IMR-90 (cell line): ENCODE measurements around the gene TRIO. TPM values are rescaled to one million over a fixed set of nuclear protein-coding genes. Genes with fewer than 3 reads are reported as not detected.

ENCODE experiments used
- ATAC-seq: fragments of 200-7000 bp; cut with Tn5 transposase; 2 replicates; pipeline ENCODE4 v1.9.1; 2020; ENCODE audit warnings: low read depth, mild to moderate bottlenecking, moderate library complexity
- BruUV-seq: library from RNA; stranded (reverse); fragments of 400-500 nt; replicated peaks from 2 replicates; lab custom pipeline; 2021; lab: Mats Ljungman, UMichigan
- CTCF ChIA-PET: fragments of 300-600 bp; formaldehyde crosslinking; extraction: SDS; loops from one replicate; lab custom pipeline; 2021; ENCODE audit warnings: antibody characterized with exemption; lab: Yijun Ruan, JAX
- POLR2A ChIA-PET: fragments of 300-600 bp; sonication (Branson Sonifier 250); formaldehyde crosslinking; loops from one replicate; lab custom pipeline; 2022; ENCODE audit warnings: antibody characterized with exemption; ENCODE audit not compliant: unreplicated experiment; lab: Charles Lee
- DNase-seq: peaks from one replicate; pipeline ENCODE4 v3.0.0; 2013
- H2AFZ ChIP-seq: replicated peaks from 2 replicates; pipeline ENCODE3; 2013; ENCODE audit warnings: low read length, mild to moderate bottlenecking; ENCODE audit not compliant: poor library complexity
- H2AK5ac ChIP-seq: 2 replicates; pipeline ENCODE4 v1.6.1; 2013; ENCODE audit warnings: low read depth, low read length, inconsistent platforms
- H2AK9ac ChIP-seq: replicated peaks from 2 replicates; pipeline ENCODE3; 2013; ENCODE audit warnings: mild to moderate bottlenecking, low read depth, low read length, moderate library complexity; ENCODE audit not compliant: poor library complexity
- H2BK120ac ChIP-seq: 2 replicates; pipeline ENCODE4 v1.6.1; 2013; ENCODE audit warnings: low read depth, low read length, inconsistent platforms
- H2BK15ac ChIP-seq: 3 replicates; pipeline ENCODE4 v1.6.1; 2013; ENCODE audit warnings: low read depth, low read length, inconsistent platforms
- H2BK20ac ChIP-seq: 2 replicates; pipeline ENCODE4 v1.6.1; 2013; ENCODE audit warnings: low read depth, mild to moderate bottlenecking, inconsistent platforms, low read length, moderate library complexity
- H2BK5ac ChIP-seq: 2 replicates; pipeline ENCODE4 v1.6.1; 2013; ENCODE audit warnings: mild to moderate bottlenecking, low read depth, low read length, inconsistent platforms; ENCODE audit not compliant: poor library complexity, severe bottlenecking
- H3K14ac ChIP-seq: replicated peaks from 2 replicates; pipeline ENCODE4 v1.6.1; 2013; ENCODE audit warnings: low read depth, low read length, inconsistent platforms
- H3K18ac ChIP-seq: 2 replicates; pipeline ENCODE4 v1.6.1; 2013; ENCODE audit warnings: low read depth, low read length, control low read depth
- H3K23ac ChIP-seq: 2 replicates; pipeline ENCODE4 v1.6.1; 2013; ENCODE audit warnings: low read depth, low read length, inconsistent platforms
- H3K27ac ChIP-seq: 2 replicates; pipeline ENCODE4 v1.5.1; 2013; ENCODE audit warnings: mild to moderate bottlenecking, control low read depth, low read length; ENCODE audit not compliant: insufficient read depth
- H3K27me3 ChIP-seq: 2 replicates; pipeline ENCODE4 v1.6.1; 2013; ENCODE audit warnings: low read length; ENCODE audit not compliant: control insufficient read depth, insufficient read depth
- H3K36me3 ChIP-seq: 2 replicates; pipeline ENCODE4 v1.6.1; 2013; ENCODE audit warnings: low read length, mixed read lengths; ENCODE audit not compliant: control insufficient read depth, insufficient read depth
- H3K4ac ChIP-seq: 2 replicates; pipeline ENCODE4 v1.6.1; 2013; ENCODE audit warnings: low read depth, low read length, inconsistent platforms
- H3K4me1 ChIP-seq: 2 replicates; pipeline ENCODE4 v1.6.1; 2013; ENCODE audit warnings: low read length, mixed read lengths; ENCODE audit not compliant: control insufficient read depth, insufficient read depth
- H3K4me2 ChIP-seq: 2 replicates; pipeline ENCODE4 v1.6.1; 2013; ENCODE audit warnings: low read depth, mild to moderate bottlenecking, control low read depth, low read length, moderate library complexity
- H3K4me3 ChIP-seq: 2 replicates; pipeline ENCODE4 v1.5.1; 2013; ENCODE audit warnings: low read depth, mild to moderate bottlenecking, control low read depth, low read length, moderate library complexity; ENCODE audit not compliant: insufficient read depth
- H3K56ac ChIP-seq: 2 replicates; pipeline ENCODE4 v1.6.1; 2013; ENCODE audit warnings: low read length, inconsistent platforms; ENCODE audit not compliant: insufficient read depth; ENCODE audit errors: extremely low read depth
- H3K79me1 ChIP-seq, 2 experiments: 2 replicates each; pipeline ENCODE4 v1.6.1; 2013; ENCODE audit warnings: low read length in 2 of 2, inconsistent platforms in 1 of 2, low read depth in 1 of 2
- H3K9ac ChIP-seq: 2 replicates; pipeline ENCODE4 v1.6.1; 2013; ENCODE audit warnings: low read depth, low read length, control low read depth
- H3K9me1 ChIP-seq: 2 replicates; pipeline ENCODE4 v1.6.1; 2013; ENCODE audit warnings: low read length, inconsistent platforms; ENCODE audit not compliant: insufficient read depth
- H3K9me3 ChIP-seq: 2 replicates; pipeline ENCODE4 v1.6.1; 2013; ENCODE audit warnings: low read length; ENCODE audit not compliant: control insufficient read depth, insufficient read depth
- H4K20me1 ChIP-seq: 2 replicates; pipeline ENCODE4 v1.6.1; 2013; ENCODE audit warnings: low read length, inconsistent platforms; ENCODE audit not compliant: insufficient read depth
- H4K5ac ChIP-seq: 2 replicates; pipeline ENCODE4 v1.6.1; 2013; ENCODE audit warnings: mild to moderate bottlenecking, low read depth, low read length, control low read depth
- H4K8ac ChIP-seq, 2 experiments: 2 replicates each; pipeline ENCODE4 v1.6.1; 2013; ENCODE audit warnings: low read depth in 2 of 2, low read length in 2 of 2, control low read depth in 1 of 2, inconsistent platforms in 1 of 2
- H4K91ac ChIP-seq: 2 replicates; pipeline ENCODE4 v1.6.1; 2013; ENCODE audit warnings: low read depth, low read length, inconsistent platforms; ENCODE audit not compliant: insufficient read depth
- BHLHE40 ChIP-seq: fragments of 150-350 bp; IDR thresholded peaks from 2 replicates; pipeline ENCODE4 v1.6.1; 2016; ENCODE audit warnings: mild to moderate bottlenecking, low read depth, low read length
- CEBPB ChIP-seq: IDR thresholded peaks from 2 replicates; pipeline ENCODE4 v1.6.1; 2012; ENCODE audit warnings: low read depth, low read length, improper control_type of control experiment
- CHD1 ChIP-seq: IDR thresholded peaks from 2 replicates; pipeline ENCODE4 v1.6.1; 2012; ENCODE audit warnings: low read depth, low read length, improper control_type of control experiment
- MAFK ChIP-seq: IDR thresholded peaks from 2 replicates; pipeline ENCODE4 v1.6.1; 2012; ENCODE audit warnings: low read depth, low read length, improper control_type of control experiment
- MAZ ChIP-seq: IDR thresholded peaks from 2 replicates; pipeline ENCODE4 v1.6.1; 2012; ENCODE audit warnings: low read depth, mild to moderate bottlenecking, low read length, improper control_type of control experiment, moderate library complexity, borderline replicate concordance
- POLR2A ChIP-seq: IDR thresholded peaks from 2 replicates; pipeline ENCODE4 v1.6.1; 2012; ENCODE audit warnings: mild to moderate bottlenecking, low read depth, low read length
- RCOR1 ChIP-seq: IDR thresholded peaks from 2 replicates; pipeline ENCODE4 v1.6.1; 2012; ENCODE audit warnings: mild to moderate bottlenecking, low read length, improper control_type of control experiment; ENCODE audit not compliant: insufficient replicate concordance
- RFX5 ChIP-seq: IDR thresholded peaks from 2 replicates; pipeline ENCODE4 v1.8.0; 2012; ENCODE audit warnings: low read depth, mild to moderate bottlenecking, low read length, moderate library complexity
- WGBS, 2 experiments: methylation state at CpG; one replicate each; pipeline versions ENCODE4 v1.1.5 to v1.1.7; 2013; ENCODE audit warnings: missing lambda C conversion rate in 2 of 2; ENCODE audit not compliant: insufficient read length in 1 of 2; ENCODE audit errors: extremely low coverage in 2 of 2; 5-methylcytosine and 5-hydroxymethylcytosine counted together
- dilution Hi-C: fragments of 300-500 bp; cut with HindIII; formaldehyde crosslinking; loops from one replicate; pipeline ENCODE4 v1.14.3; 2018; ENCODE audit warnings: low sequenced_read_pairs; ENCODE audit not compliant: unreplicated experiment
- in situ Hi-C: fragments of 300-500 bp; cut with MboI; formaldehyde crosslinking; loops from 3 replicates; pipeline ENCODE4 v1.14.3; 2019; ENCODE audit warnings: low sequenced_read_pairs, inconsistent platforms, mixed read lengths
- intact Hi-C: fragments of 100-400 bp; cut with micrococcal nuclease; formaldehyde crosslinking; loops from 2 replicates; pipeline ENCODE4 v1.10.0; 2022
- polyA plus RNA-seq, 3 experiments: library from polyadenylated mRNA; depleted of rRNA; stranded (reverse); fragments of >200 nt; gene quantifications; 2 replicates each; pipeline ENCODE4 v1.2.3, GENCODE V29; 2012; ENCODE audit warnings: low replicate concordance in 1 of 3
- total RNA-seq: library from RNA; depleted of rRNA; stranded (reverse); fragments of >200 nt; gene quantifications from 2 replicates; pipeline ENCODE4 v1.2.3, GENCODE V29; 2012
- TF ChIP-seq, protein P1 (sequence below): fragments of 150-350 bp; IDR thresholded peaks from 2 replicates; pipeline ENCODE4 v1.6.1; 2016; ENCODE audit warnings: low read depth, mild to moderate bottlenecking, low read length, moderate library complexity, borderline replicate concordance
- TF ChIP-seq, protein P2 (sequence below): fragments of 150-350 bp; IDR thresholded peaks from 2 replicates; pipeline ENCODE4 v1.6.1; 2017; ENCODE audit warnings: mild to moderate bottlenecking, antibody characterized with exemption, low read length, low read depth

TRIO gene
- total and polyA plus RNA-seq, 2 of the 4 experiments (the other 2 are of a cell fraction), result 206 to 522 TPM

DNA sequence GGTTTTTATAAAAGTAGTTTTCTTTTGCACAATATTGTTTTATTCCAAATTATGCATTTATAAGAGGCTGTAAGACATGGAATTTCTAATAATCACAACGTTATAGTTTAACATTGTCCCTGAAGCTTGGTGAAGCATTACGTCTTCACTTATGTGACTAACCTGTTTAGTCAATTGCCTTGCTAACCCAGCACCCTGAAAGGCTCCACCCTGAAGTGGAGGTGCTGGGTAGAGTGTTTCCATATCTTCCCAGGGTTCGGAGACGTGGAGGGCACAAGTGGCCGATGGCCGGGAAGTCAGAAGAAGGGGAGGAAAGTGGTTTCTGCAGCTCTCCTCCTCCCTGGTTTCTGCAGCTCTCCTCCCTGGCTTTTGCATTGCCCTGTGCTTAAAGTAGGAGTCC lies 83.4 kb downstream of the TRIO start:
- no peak overlapping the region for H4K8ac ChIP-seq
- H3K79me1 ChIP-seq, result peaks cover 0 to 62% of the 10 kb centered on the region in 2 experiments; a peak in 2 of 4 replicates
- no peak overlapping the region for H3K4me3 ChIP-seq
- H3K9me3 ChIP-seq, result no peaks in the 10 kb centered on the region
- no peak overlapping the region for H4K5ac ChIP-seq
- dilution Hi-C loops (no loop called here), intact Hi-C loops (no loop called here), in situ Hi-C loops (no loop called here)
- TF ChIP-seq, protein P1, sequence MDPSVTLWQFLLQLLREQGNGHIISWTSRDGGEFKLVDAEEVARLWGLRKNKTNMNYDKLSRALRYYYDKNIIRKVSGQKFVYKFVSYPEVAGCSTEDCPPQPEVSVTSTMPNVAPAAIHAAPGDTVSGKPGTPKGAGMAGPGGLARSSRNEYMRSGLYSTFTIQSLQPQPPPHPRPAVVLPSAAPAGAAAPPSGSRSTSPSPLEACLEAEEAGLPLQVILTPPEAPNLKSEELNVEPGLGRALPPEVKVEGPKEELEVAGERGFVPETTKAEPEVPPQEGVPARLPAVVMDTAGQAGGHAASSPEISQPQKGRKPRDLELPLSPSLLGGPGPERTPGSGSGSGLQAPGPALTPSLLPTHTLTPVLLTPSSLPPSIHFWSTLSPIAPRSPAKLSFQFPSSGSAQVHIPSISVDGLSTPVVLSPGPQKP, result no peak
- no peak for TF ChIP-seq RFX5
- TF ChIP-seq, protein P2, sequence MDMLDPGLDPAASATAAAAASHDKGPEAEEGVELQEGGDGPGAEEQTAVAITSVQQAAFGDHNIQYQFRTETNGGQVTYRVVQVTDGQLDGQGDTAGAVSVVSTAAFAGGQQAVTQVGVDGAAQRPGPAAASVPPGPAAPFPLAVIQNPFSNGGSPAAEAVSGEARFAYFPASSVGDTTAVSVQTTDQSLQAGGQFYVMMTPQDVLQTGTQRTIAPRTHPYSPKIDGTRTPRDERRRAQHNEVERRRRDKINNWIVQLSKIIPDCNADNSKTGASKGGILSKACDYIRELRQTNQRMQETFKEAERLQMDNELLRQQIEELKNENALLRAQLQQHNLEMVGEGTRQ, result no peak
- no peak for TF ChIP-seq CHD1
- no peak for TF ChIP-seq RCOR1
- TF ChIP-seq MAFK, result no peak
- TF ChIP-seq POLR2A, result no peak
- no peak for TF ChIP-seq MAZ
- TF ChIP-seq BHLHE40, result no peak
- TF ChIP-seq CEBPB, result no peak
- no peak overlapping the region for H2BK5ac ChIP-seq
- no peak overlapping the region for H3K18ac ChIP-seq
- ATAC-seq (no peak), DNase-seq (no peak)
- H3K4me2 ChIP-seq, result no peak overlapping the region
- peak overlapping the region; percentile 78; the same call in 1 of the 2 replicates for H3K23ac ChIP-seq
- no peak overlapping the region for H3K9ac ChIP-seq
- H3K27me3 ChIP-seq, result no peaks in the 10 kb centered on the region
- peaks cover 45% of the 10 kb centered on the region for H3K4me1 ChIP-seq
- peaks cover 97% of the 10 kb centered on the region for H4K20me1 ChIP-seq
- no peak overlapping the region for H3K4ac ChIP-seq
- no peak overlapping the region for H2AK9ac ChIP-seq
- H2AFZ ChIP-seq, result no peak overlapping the region
- WGBS, 2 experiments, result no CpG with 5 or more reads among the region's 6 CpGs
- H4K91ac ChIP-seq, result no peak overlapping the region
- no peak overlapping the region for H2BK15ac ChIP-seq
- no TSS peak for BruUV-seq
- H3K56ac ChIP-seq, result no peak overlapping the region
- peak overlapping the region; percentile 52 for H3K14ac ChIP-seq
- peaks cover 34% of the 10 kb centered on the region for H3K36me3 ChIP-seq
- ChIA-PET POLR2A (no interaction called here), CTCF (no interaction called here)
- H2BK20ac ChIP-seq, result no peak overlapping the region
- H2AK5ac ChIP-seq, result no peak overlapping the region
- H2BK120ac ChIP-seq, result no peak overlapping the region
- peaks cover 40% of the 10 kb centered on the region for H3K9me1 ChIP-seq
- H3K27ac ChIP-seq, result no peak overlapping the region
